Mucosa of gallbladder (tissue), 1 donor: ENCODE measurements around the gene CAMSAP3. TPM values are rescaled to one million over a fixed set of nuclear protein-coding genes. Genes with fewer than 3 reads are reported as not detected.
"Not testable (repeated sequence)": the region's sequence is repeated elsewhere in the genome, so short reads cannot be mapped to it uniquely, and the experiment has no call there.

Experiments
- DNase-seq: peaks from one replicate; pipeline ENCODE4 v3.0.0-alpha.2; 2020; ENCODE audit warnings: low spot score
- total RNA-seq: library from RNA; stranded (reverse); gene quantifications from one replicate; pipeline ENCODE4 v1.2.1, GENCODE V29; 2021
- donor health status: DM: no; HTN: no; CAD: no.

The CAMSAP3 gene
- total RNA-seq, 1 donor from 2014 or later, result 61.3 TPM

DNA sequence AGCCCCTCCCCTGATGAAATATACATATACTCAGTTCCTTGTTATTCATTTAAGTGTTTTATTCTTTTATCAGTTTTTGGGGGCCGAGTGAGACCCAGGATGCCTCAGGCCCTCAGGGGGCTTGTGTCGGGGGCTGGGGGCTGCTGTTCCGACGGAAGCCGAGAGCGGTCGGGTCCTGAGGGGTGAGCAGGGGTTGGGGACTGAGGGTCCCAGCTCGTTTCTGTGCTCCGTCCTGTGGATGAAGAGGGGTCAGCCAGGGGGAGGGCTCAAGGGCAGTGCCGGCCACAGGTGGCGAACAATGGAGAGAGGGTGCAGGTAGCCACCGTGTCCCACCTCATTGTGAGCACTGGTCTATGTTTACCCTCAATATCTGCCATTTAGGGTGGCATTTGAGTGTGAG is 35.9 kb downstream of the CAMSAP3 start:
- DNase-seq, result no peak

DNA sequence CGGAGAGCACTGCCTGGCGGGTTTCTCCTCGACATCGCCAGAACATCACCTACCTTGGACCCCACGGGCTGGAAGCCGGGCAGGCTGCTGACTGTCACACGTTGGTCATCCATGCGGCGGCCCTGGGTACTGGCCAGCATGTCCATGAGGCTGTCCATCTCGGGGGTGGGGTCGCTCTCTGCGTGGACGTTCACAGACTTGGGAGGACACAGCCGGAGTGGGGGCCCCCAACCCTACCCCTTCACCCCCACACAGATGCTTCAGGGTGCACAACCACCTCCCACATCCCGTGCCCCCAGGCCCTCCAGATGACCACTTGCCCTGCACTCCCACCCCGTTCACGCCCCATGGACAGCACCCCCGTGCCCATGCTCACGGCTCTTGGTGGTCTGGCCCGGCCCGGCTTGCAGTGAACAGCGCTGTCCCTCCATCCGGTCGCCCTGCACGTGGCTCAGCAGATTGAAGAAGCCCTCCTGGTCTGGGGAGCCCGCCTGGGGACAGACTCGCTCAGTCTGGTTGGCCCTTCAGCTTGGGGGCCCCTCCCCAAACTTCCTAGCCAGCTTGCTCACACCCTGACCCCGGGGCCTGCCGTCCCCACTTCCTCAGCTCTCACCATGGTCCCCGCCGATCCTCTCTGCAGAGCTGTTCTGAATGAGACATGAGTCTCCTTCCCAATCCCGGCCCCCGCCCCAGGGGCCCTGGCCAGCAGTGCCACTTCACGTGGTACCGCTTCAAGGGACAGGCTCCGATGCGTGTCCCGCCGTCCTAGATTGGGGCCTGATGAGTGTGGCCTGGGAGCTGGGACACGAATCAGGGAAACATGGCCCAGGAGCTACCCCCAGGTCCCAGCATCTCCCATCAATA is 36.9 kb downstream of the CAMSAP3 start:
- DNase-seq, result no peak

DNA sequence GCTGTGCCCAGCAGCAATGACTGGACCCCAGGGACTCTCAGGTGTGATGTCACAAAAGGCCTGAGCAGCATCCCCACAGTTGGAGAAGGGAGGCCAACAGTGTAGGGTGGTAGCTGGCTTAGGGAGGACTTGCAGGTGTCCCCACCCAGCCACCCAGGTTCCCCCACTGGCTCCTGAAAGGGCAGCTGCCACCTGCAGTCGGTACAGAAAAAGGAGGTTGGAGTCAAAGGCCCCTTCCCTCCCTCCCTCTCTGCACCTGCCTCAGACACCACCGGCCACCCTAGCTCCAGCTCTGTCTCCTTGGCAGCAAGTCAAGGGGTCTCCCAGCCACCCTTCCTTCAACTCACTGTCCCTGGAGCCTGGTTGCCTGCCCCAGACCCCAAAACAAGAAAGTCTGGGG is 38.0 kb downstream of the CAMSAP3 start, which contains the start of gene PCP2:
Gene PCP2, minus strand, starts transcription at position 22 of the 400 bp plus-strand sequence. CDS start 262 bp downstream, outside the sequence.
- no peak for DNase-seq

DNA sequence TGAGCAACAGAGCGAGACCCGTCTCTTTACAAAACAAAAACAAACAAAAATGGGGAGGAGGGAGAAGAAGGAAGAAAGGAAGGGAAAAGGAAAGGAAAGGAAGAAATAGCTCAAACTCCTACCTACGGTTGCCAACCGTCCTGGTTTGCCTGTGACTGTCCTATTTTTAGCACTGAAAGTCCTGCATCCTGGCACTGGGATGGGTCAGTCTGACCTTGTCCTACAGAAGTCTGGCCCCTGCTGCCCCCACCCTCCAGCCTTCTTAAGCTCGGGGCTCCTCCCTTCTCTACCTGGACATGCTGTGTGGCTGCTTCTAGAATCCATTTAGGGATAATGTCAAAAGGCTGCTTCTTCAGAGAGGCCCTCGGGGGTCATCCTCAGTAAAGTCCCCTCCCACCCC is 40.0 kb downstream of the CAMSAP3 start:
- DNase-seq, result no peak

DNA sequence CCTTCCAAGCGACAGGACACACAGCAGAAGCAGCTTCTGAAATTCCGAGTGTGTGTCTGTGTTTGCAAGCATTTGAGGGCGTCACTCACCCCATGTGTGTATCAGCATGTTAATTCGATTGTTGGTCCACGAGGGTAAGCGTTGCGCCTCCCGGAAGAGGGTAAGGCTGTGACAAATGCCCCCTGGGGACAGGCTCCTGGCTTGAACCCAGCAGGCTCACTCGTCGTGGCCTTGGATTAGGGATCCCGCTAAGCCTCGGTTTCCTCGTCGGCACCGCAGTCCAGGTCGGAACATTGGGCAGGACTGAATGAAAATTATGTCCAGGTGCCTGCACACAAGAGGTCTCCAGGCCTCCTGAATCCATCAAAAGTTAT is 40.6 kb downstream of the CAMSAP3 start:
- DNase-seq, result no peak

DNA sequence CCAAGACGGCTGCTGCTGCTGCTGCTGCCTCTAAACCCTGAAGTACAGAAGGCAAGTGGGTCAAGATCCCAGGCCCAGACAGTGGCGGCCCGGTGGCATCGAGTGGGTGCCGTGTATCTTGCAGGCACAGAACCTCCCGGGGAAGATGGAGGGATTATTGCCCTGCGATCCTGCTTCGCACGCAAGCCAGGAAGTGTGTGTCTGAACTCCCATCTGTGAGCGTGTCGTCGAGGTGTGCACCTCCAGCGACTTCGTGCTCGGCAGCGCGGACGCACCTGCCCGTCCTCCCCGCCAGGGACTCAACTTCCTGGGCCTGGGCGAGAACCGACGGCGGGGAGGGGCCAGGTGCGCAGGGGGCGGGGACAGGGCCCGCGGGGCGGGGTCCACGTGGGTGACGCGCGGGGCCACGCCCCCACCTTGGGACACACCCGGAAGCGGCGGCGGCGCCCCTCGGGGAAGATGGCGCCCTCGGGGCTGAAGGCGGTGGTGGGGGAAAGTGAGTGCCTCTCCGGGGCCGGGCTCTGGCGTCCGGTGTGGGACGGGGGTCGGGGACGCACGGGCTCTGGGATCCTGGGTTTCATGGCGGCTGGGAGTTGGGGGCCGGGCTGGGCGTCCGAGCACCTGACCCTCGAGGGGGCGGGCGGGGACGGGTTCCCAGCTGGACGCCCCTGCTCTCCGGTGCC is 41.2 kb downstream of the CAMSAP3 start, which contains the start of gene STXBP2:
Gene STXBP2, plus strand, starts transcription at position 420 of the 683 bp plus-strand sequence. Its CDS starts 40 bp downstream, at position 460.
- peak; percentile 87 for DNase-seq

DNA sequence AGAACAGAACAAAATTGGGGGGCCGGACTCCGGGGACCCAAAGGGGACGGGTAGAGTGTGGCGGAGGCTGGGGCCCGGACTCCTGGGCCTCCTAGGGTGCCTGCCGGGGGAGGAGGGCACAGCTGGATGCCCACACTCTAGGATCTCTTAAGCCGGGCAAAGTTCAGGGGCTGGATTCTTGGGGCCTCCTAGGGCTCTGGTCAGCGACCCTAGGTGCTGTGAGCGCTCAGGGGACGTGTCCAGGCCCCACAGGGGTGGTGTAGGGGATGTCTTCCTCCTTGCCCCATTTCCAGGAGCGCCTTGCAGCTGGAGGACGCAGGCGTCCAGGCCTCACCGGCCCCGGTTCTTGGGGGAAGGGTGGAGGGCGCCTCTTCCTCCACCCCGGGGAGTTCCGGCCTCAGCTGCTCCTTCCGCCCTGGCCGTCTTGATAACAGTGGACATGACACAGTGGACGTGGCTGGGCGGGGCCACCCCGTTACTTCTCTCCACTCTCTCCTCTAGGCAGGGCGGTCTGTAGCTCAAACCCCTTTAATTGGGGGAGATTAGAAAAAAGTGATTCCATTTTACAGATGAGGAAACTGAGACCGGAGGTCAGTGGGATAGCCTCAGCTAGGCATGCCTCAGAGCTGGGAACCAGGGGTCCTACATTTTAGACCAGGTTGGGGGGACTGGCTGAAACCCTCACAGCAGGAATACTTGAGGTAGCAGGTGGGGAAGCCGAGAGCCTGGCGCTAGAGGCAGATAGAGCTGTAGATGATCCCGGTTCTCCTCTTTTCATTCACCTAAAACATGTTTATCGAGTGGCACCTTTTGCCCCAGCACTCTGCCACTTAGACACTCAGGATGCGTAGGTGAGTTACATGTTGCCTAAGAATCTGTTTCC is 42.0 kb downstream of the CAMSAP3 start:
- DNase-seq, result peak; percentile 42

DNA sequence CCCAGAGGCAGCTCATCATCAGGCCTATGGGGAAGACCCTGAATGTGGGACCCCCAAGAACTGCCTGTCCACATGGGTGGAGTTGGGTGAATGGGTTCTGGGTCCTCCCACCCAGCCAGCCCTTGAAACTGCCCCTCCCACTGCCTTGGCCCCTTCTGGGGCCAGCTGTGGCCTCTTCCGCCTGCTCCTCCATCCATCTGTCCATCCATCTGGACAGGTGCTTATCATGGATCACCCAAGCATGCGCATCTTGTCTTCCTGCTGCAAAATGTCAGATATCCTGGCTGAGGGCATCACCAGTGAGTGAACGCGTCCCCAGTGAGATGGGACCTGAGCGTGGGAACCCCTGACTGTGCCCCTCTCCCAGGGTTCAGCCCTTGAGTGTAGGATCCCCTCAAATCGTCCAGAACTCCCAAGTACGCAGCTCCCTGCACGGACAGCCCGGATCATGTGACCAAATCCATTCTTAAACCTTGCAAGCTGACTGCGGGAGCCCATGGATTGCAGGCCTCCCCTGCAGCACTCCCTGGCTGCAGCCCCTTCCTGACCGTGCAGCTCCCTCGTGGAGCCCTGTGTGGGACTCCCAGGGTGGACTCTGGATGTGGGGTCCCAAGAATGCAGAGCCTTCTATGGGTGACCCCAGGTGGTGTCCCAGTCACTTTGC is 43.3 kb downstream of the CAMSAP3 start:
- no peak for DNase-seq

DNA sequence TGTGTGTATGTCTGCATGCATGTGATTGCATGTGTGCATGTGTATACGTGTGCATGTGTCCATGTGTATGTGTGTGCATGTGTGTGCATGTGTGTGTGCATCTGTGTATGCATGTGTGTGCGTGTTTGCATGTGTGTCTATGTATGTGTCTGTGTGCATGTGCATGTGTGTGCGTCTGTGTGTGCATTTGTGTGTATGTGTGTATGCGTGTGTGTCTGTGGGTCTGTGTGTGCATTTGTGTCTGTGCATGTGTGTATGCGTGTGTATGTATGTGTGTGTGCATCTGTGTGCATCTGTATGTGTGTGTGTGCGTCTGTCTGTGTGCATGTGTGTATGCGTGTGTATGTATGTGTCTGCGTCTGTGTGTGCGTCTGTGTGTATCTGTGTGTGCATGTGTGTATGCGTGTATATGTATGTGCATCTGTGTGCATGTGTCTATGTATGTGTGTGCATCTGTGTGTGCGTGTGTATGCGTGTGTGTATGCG is 44.2 kb downstream of the CAMSAP3 start:
- DNase-seq, result no peak

DNA sequence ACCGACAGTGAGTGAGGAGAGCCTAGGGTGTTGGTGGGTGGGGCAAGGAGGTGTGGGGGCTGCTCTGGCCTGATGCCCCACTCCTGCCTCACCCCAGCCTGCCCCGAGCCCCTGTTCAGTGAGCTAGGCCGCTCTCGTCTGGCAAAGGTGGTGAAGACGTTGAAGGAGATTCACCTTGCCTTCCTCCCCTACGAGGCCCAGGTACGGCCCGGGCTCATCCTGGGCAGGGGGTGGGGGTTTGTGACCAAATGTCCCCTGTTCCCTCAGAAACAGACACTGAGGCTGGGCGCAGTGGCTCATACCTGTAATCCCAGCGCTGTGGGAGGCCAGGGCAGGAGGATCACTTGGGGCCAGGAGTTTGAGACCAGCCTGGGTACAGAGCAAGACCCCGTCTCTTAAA is 45.1 kb downstream of the CAMSAP3 start:
- DNase-seq, result no peak

DNA sequence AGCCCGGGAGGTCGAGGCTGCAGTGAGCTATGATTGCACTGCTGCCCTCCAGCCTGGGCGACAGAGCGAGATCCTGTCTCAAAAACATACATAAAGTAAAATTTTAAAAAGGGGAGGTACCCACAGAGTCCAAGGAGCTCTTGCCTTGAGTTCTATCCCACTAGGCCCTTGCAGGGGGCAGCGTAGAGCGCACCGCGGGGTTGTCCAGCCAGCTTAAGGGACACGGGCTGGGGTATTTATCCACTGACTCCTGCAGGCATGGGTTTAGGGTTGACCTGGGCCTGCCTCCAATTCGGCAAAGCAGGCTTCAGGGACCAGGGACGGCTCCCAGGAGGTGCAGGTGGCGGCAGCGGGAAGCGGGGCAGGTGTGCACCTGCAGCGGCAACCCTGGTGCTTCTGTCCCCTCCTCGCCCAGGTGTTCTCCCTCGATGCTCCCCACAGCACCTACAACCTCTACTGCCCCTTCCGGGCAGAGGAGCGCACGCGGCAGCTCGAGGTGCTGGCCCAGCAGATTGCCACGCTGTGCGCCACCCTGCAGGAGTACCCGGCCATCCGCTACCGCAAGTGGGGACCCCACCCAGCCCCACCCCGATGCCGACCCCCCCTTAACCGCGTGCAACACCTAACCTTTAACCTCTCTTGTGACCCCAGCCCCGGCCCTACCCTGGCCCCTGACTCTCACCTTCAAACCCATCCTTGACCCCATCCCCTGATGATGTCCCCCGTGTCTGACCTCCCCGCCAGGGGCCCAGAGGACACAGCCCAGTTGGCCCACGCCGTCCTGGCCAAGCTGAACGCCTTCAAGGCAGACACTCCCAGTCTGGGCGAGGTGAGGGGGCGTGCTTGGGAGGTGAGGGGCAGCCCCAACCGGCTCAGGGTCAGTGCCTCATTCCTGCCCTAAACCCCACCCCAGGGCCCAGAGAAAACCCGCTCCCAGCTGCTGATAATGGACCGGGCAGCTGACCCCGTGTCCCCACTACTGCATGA is 45.9 kb downstream of the CAMSAP3 start:
- no peak for DNase-seq

DNA sequence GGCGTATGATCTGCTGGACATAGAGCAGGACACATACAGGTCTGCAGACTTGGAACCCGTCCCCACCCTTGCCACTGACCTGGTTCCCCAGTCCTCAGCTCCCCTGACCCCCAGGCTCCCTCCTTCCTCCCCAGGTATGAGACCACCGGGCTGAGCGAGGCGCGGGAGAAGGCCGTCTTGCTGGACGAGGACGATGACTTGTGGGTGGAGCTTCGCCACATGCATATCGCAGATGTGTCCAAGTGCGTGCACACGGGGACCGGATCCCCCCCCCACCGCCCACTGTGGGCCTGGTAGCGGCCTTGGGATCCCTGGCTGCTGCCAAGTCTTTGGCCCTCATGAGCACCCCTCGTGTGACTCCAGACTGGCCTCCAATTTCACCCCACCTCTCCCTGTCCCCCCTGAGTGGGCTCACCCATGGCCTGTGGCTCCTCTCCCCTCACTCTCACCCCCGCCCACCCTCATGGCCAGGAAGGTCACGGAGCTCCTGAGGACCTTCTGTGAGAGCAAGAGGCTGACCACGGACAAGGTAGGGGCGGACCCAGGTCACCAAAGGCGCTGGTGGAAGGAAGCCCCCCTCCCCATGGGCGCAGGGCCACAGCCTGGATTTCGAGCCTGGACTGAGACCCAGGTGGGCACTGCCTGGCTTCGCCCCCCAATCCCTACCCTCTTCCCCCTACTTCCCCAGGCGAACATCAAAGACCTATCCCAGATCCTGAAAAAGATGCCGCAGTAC is 46.8 kb downstream of the CAMSAP3 start:
- DNase-seq, result no peak

DNA sequence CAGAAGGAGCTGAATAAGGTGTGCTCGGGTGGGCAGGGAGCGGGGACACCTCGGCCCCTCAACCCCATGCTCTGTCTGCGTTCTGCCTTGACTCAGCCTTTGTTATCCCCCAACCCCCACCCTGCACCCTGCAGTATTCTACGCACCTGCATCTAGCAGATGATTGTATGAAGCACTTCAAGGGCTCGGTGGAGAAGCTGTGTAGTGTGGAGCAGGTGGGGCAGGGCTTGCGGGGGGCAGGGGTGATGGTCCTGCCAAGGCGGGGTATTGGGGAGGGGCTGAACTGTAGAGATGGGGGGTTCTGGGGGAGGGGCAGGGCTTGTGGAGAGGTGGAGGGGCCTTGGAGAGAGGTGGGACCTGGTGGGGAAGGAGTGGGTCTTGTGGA is 47.4 kb downstream of the CAMSAP3 start:
- no peak for DNase-seq

DNA sequence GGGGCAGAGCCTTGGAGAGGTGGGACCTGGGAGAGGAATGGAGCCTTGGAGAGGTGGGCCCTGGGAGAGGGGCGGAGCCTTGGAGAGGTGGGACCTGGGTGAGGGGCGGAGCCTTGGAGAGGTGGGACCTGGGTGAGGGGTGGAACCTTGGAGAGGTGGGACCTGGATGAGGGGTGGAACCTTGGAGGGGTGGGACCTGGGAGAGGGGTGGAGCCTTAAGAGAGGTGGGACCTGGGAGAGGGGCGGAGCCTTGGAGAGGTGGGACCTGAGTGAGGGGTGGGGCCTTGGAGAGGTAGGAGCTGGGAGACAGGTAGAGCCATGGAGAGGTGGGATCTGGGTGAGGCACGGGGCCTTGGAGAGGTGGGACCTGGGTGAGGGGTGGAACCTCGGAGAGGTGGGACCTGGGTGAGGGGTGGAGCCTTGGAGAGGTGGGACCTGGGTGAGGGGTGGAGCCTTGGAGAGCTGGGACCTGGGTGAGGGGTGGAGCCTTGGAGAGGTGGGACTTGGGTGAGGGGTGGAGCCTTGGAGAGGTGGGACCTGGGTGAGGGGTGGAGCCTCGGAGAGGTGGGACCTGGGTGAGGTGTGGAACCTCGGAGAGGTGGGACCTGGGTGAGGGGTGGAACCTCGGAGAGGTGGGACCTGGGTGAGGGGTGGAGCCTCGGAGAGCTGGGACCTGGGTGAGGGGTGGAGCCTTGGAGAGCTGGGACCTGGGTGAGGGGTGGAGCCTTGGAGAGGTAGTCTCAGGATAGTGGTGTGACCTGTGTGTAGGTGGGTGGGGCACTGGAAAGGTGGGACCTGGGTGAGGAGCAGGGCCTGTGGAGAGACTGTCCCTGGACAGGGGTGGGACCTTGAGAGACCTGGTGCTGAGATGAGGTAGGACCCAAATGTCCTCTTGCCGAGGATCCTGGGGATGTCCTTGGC is 48.2 kb downstream of the CAMSAP3 start:
- not testable (repeated sequence) for DNase-seq

DNA sequence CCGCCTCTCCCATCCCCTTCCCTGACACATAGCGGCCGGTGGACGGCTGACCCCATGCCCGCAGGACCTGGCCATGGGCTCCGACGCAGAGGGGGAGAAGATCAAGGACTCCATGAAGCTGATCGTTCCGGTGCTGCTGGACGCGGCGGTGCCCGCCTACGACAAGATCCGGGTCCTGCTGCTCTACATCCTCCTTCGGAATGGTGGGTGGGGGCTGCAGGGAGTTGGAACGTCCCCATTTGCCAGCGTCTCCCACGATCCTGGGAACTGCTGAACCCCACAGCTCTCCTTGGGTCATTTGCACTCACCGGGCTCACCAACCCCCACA is 48.9 kb downstream of the CAMSAP3 start:
- no peak for DNase-seq

DNA sequence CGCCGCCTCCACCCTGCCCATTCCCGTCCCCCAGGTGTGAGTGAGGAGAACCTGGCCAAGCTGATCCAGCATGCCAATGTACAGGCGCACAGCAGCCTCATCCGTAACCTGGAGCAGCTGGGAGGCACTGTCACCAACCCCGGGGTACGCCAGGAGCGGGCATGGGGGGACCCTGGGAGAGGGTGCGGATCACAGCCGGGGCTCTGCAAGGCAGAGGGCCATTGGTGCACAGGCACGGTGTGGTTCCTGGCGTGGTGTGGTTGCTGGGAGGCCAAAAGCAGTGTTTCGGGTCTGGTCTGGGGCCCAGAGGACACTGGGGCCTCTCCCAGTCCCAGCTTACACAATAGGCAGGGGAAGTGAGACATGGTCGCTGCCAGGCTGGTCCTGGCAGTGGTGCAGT is 49.5 kb downstream of the CAMSAP3 start:
- DNase-seq, result no peak

DNA sequence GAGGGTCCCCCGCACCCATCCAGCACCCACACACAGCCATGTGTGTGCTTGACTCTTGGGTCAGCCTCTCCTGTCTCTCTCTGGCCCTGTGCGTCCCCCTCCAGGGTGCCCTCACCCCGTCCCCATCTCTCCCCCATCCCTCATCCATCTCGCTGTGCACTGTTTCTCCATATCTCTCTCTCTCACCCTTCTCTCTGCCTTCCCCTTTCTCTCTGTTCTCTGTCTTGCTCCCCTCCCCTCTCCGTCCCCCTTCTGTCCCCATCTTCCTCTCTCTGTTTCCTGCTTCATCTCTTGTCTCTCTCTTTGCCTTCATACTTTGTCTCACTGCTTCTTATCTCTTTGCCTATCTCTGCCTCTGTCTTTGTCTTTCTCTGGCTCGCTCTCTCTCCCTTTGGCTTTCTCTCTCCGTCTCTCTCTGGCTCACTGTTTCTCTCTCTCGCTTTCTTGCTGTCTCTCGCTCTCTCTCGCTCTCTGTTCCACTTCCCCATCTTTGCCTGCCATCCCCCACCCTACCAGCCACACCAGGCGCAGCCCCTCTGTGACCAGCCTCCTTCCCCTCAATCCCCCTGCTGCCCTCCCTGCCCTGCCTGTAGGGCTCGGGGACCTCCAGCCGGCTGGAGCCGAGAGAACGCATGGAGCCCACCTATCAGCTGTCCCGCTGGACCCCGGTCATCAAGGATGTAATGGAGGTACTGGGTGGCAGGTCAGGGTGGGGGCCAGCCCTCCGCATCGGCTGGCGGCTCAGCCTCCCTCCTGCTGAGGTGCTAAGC is 50.2 kb downstream of the CAMSAP3 start:
- DNase-seq, result no peak

DNA sequence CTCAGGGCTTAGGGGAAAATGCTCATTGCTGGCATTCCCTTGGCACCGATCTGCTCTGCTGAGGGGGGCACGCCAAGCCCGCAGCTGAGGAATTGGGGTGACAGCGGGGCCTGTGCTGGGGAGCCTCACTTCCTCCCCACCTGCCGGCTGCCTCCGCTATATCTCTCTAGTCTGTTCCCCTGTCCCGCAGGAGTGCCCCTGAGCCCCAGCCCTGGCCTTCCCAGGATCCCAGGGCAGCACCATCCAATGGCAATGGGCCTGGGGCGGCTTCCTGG is 50.7 kb downstream of the CAMSAP3 start:
- DNase-seq, result no peak
